Effector memory CD4-positive, alpha-beta T cell (primary cell): ENCODE results near the gene PGAP3.
"Not testable (repeated sequence)": the region's sequence is repeated elsewhere in the genome, so short reads cannot be mapped to it uniquely, and the experiment has no call there.

Experiments used
- DNase-seq, 3 donors: peaks; one replicate each; pipeline ENCODE4 v3.0.0-alpha.2; 2020
- H3K27ac ChIP-seq: 2 replicates; pipeline ENCODE4 v1.7.0; 2013; ENCODE audit warnings: mild to moderate bottlenecking, low read length, moderate library complexity; ENCODE audit not compliant: insufficient read depth, poor library complexity, severe bottlenecking
- H3K27me3 ChIP-seq: replicated peaks from 2 replicates; pipeline ENCODE4 v1.7.0; 2013; ENCODE audit warnings: mild to moderate bottlenecking, low read length; ENCODE audit not compliant: insufficient read depth, control insufficient read depth, poor library complexity, severe bottlenecking
- H3K36me3 ChIP-seq: 2 replicates; pipeline ENCODE4 v1.7.0; 2013; ENCODE audit warnings: mild to moderate bottlenecking, low read length, moderate library complexity; ENCODE audit not compliant: control insufficient read depth, insufficient read depth
- H3K4me1 ChIP-seq: 2 replicates; pipeline ENCODE4 v1.7.0; 2013; ENCODE audit warnings: low read length, mild to moderate bottlenecking; ENCODE audit not compliant: control insufficient read depth, insufficient read depth, poor library complexity, severe bottlenecking
- H3K4me3 ChIP-seq: 2 replicates; pipeline ENCODE4 v1.7.0; 2013; ENCODE audit warnings: low read length, low read depth, mild to moderate bottlenecking; ENCODE audit not compliant: insufficient read depth, poor library complexity, severe bottlenecking
- H3K9me3 ChIP-seq: 2 replicates; pipeline ENCODE4 v1.7.0; 2013; ENCODE audit warnings: mild to moderate bottlenecking, low read length, moderate library complexity; ENCODE audit not compliant: control insufficient read depth

The PGAP3 gene

DNA sequence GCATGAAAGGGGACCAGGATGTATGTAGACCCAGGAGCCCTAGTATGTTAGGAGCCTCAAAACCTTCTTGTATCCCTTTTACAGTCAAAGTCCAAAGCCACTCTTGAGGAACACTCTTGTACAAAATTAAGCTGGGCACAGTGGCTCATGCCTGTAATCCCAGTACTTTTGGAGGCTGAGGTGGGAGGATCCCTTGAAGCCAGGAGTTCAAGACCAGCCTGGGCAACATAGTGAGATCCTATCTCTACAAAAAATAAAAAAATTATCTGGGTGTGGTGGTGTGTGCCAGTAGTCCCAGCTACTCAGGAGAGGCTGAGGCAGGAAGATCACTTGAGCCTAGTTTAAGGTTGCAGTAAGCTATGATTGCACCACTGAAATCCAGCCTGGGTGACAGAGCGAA, 38.1 kb upstream of the PGAP3 start:
- DNase-seq, H3K27ac ChIP-seq, H3K4me3 ChIP-seq, H3K27me3 ChIP-seq, H3K9me3 ChIP-seq: not testable (repeated sequence)
- H3K4me1 ChIP-seq = peaks cover 11% of the 10 kb centered on the region
- H3K36me3 ChIP-seq = peaks cover 18% of the 10 kb centered on the region

DNA sequence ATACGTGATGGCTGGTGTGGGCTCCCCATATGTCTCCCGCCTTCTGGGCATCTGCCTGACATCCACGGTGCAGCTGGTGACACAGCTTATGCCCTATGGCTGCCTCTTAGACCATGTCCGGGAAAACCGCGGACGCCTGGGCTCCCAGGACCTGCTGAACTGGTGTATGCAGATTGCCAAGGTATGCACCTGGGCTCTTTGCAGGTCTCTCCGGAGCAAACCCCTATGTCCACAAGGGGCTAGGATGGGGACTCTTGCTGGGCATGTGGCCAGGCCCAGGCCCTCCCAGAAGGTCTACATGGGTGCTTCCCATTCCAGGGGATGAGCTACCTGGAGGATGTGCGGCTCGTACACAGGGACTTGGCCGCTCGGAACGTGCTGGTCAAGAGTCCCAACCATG, 36.9 kb upstream of the PGAP3 start:
- DNase-seq = no peak
- H3K27me3 ChIP-seq = no peaks in the 10 kb centered on the region
- H3K36me3 ChIP-seq = peaks cover 18% of the 10 kb centered on the region
- H3K4me3 ChIP-seq = no peak overlapping the region
- no peak overlapping the region for H3K27ac ChIP-seq
- H3K9me3 ChIP-seq = no peaks in the 10 kb centered on the region
- peaks cover 7% of the 10 kb centered on the region for H3K4me1 ChIP-seq

- no peaks in the 10 kb centered on the region for H3K4me1 ChIP-seq
- H3K9me3 ChIP-seq = no peaks in the 10 kb centered on the region
- H3K27me3 ChIP-seq = no peaks in the 10 kb centered on the region
- H3K4me3 ChIP-seq = no peak overlapping the region
- H3K27ac ChIP-seq = no peak overlapping the region
- peaks cover 7% of the 10 kb centered on the region for H3K36me3 ChIP-seq
- DNase-seq = no peak
Measured at GRCh38 chr17:39722965-39723848, 35.4 kb upstream of the PGAP3 start.

GRCh38 chr17:39722104-39722503, 34.2 kb upstream of the PGAP3 start:
- DNase-seq = no peak
- Histone ChIP-seq H3K36me3 (no peaks in the 10 kb centered on the region), H3K9me3 (no peaks in the 10 kb centered on the region), H3K4me3 (no peak overlapping the region), H3K27me3 (no peaks in the 10 kb centered on the region), H3K4me1 (no peaks in the 10 kb centered on the region), H3K27ac (no peak overlapping the region)

DNA sequence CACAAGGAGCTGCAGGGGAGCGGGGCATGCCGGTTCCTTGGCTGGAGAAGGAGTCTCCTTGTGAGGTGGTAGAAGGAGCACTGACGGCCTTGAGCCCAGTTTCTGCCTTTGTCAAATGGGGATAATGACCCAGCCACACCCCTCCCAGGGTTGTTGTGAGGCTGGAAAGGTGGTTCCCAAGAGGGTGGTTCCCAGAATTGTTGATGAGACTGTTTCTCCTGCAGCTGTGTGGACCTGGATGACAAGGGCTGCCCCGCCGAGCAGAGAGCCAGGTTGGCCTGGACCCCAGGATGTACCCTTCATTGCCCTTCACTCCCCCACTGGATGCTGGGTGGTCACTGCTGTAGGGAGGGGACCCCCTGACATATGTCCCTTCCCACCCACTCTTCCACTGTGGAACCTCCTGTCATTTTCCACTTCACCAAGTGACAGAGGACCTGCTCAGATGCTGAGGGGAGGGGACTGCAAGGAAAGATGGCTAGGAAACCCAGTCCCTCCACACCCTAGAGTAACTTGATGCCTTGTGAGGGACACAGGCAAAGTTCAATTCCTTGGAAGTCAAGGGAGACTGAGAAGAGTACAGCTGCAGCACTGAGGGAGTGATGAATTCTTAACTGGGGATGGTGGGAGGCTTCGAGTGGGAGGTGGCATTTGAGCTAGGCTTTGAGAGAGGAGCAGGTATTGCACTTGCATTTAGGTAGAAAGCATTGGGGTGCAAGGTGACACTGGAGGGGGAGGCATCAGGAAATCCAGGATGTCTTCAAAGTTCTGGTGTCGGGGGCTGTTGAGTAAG, 31.9 kb upstream of the PGAP3 start:
- Histone ChIP-seq H3K27ac (no peak overlapping the region), H3K27me3 (no peaks in the 10 kb centered on the region), H3K36me3 (no peaks in the 10 kb centered on the region), H3K4me1 (no peaks in the 10 kb centered on the region), H3K4me3 (no peak overlapping the region), H3K9me3 (no peaks in the 10 kb centered on the region)
- no peak for DNase-seq

DNA sequence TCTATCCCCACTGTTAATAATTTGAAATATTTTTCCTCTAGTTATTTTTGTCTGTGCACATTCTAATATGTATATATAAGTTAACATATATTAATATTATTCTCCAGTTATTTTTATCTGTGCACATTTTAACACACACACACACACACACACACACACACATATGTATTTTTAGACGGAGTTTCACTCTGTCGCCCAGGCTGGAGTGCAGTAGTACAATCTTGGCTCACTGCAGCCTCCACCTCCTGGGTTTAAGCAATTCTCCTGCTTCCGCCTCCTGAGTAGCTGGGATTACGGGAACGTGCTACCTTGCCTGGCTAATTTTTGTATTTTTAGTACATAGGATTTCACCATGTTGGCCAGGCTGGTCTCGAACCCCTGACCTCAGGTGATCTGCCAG, 29.8 kb upstream of the PGAP3 start:
- no peaks in the 10 kb centered on the region for H3K9me3 ChIP-seq
- no peaks in the 10 kb centered on the region for H3K36me3 ChIP-seq
- no peaks in the 10 kb centered on the region for H3K27me3 ChIP-seq
- no peak overlapping the region for H3K27ac ChIP-seq
- no peak for DNase-seq
- H3K4me1 ChIP-seq = no peaks in the 10 kb centered on the region
- H3K4me3 ChIP-seq = no peak overlapping the region

DNA sequence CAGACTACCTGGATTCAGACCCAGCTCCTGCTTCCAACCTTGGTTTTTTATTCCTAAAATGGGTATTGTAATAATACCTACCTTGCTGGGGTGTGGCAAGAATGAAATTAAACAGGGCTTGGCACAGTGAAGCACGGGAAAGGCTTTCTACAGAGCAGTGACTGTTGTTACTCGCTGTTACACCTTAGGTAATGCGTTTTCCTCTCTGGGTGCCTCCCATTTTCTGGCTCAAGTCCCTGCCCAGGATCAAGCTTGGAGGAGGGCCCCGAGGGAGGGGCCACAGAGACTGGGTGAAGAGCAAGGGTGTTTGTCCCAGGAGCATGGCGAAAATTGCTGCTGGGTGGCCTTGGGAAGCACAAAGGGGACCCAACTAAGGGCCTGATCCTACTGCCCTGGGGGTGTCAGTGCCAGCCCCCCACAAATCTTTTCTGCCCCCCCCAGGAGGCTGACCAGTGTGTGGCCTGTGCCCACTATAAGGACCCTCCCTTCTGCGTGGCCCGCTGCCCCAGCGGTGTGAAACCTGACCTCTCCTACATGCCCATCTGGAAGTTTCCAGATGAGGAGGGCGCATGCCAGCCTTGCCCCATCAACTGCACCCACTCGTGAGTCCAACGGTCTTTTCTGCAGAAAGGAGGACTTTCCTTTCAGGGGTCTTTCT, 29.2 kb upstream of the PGAP3 start:
- H3K36me3 ChIP-seq = no peaks in the 10 kb centered on the region
- no peaks in the 10 kb centered on the region for H3K4me1 ChIP-seq
- DNase-seq = no peak
- H3K9me3 ChIP-seq = no peaks in the 10 kb centered on the region
- no peak overlapping the region for H3K27ac ChIP-seq
- H3K4me3 ChIP-seq = no peak overlapping the region
- H3K27me3 ChIP-seq = no peaks in the 10 kb centered on the region

GRCh38 chr17:39716073-39716818, 28.4 kb upstream of the PGAP3 start:
- Histone ChIP-seq H3K9me3 (no peaks in the 10 kb centered on the region), H3K27me3 (no peaks in the 10 kb centered on the region), H3K27ac (no peak overlapping the region), H3K4me1 (no peaks in the 10 kb centered on the region), H3K36me3 (no peaks in the 10 kb centered on the region), H3K4me3 (no peak overlapping the region)
- no peak for DNase-seq

GRCh38 chr17:39715375-39716072, 27.7 kb upstream of the PGAP3 start:
- no peaks in the 10 kb centered on the region for H3K4me1 ChIP-seq
- H3K4me3 ChIP-seq = no peak overlapping the region
- no peaks in the 10 kb centered on the region for H3K9me3 ChIP-seq
- no peak for DNase-seq
- H3K27ac ChIP-seq = no peak overlapping the region
- H3K27me3 ChIP-seq = no peaks in the 10 kb centered on the region
- no peaks in the 10 kb centered on the region for H3K36me3 ChIP-seq
